HG02610 (cell line): ENCODE measurements around the gene ARMC8.
"Not testable (repeated sequence)": the region's sequence is repeated elsewhere in the genome, so short reads cannot be mapped to it uniquely, and the experiment has no call there.

Source experiments
- ATAC-seq: cut with Tn5 transposase; IDR thresholded peaks from one replicate; pipeline ENCODE4 v1.9.1; 2021; ENCODE audit warnings: mild to moderate bottlenecking, moderate library complexity; ENCODE audit not compliant: unreplicated experiment

ARMC8 gene

DNA sequence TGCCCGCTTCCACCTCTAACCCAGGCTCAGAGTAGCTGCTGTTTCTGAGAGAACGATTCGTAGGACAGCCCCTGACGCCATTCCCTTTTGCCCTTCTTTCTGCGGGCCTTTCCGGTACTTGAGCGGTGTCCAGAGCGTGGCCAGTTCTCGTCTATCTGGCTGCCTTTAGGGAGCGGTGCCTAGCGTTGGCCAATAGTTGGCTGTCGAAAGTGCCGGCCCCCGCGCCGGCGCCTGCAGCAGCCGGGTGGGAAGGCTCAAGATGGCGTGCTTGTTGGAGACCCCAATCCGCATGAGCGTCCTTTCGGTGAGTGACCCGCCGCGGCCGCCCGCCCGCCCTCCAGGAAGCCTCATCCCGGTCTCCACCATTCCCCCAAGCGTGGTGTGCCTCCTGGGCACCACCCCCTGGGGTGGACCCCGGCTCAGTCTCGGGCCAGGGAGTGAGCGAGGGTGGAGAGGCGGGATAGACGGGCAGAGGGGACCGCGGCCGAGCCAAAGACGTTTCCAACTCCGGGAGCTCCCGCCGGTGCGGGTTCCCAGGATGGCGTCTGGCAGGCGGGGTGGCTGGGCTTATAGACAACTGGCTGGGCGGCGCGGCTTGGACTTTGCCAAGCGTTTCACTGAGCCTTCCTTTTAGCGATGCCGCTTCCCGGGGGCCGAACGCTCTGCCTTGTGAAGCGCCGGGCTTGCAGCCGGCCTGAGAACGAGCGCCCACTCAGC is at the start of gene ARMC8:
TSS of gene ARMC8 (plus strand) at position 6 of the 717 bp plus-strand sequence. CDS start at position 260, 254 bp downstream.
- peak; percentile 45 for ATAC-seq

DNA sequence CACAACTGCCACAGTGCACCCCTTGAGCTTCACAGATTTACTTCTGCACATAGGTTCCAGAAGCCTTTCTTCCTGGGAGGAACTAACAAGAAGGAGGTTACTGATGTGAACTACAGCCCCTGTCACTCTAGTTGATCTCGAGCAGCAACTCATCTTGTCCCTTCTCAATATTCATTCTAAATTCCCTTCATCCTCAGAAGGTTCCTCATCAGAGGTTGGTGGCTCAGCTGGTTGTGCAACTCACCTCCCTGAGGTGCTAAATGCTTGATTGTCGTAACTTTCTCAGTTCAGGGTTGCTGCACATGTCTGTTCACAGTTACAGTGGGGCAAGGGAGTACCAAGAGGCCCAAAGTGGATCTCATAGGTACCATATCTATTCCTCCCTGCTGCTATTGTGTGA is 49.2 kb upstream of the ARMC8 start:
- ATAC-seq: no peak

- ATAC-seq: no peak
Measured at GRCh38 chr3:138139691-138140090, 47.4 kb upstream of the ARMC8 start.

DNA sequence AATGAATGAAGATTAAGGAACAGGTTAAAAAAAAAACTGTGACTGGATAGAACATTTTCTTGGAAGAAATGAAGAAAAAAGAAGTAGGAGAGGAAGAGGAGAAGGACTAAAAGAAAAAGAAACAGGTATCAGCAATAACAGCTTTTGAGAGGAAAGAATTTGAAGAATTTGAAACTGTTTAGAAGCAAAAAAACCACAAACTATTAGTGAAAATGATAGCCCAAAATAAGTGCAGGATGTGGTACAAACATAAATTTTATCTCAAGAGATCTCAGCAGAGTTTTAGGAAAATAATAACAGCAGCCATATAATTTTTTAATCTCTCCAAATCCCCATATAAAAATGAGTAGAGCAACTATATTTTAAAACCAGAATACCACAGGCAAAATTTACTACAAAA is 46.2 kb upstream of the ARMC8 start:
- ATAC-seq: no peak

DNA sequence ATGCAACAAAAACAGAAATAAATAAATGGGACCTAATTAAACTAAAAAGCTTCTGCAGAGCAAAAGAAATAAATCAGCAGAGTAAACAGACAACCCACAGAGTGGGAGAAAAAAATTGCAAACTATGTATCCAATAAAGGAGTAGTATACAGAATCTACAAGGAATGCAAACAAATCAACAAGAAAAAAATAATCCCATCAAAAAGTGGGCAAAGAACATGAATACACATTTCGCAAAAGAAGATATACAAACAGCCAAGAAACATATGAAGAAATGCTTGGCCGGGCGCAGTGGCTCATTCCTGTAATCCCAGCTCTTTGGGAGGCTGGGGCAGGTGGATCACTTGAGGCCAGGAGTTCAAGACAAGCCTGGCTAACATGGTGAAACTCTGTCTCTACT is 44.9 kb upstream of the ARMC8 start:
- ATAC-seq: not testable (repeated sequence)

DNA sequence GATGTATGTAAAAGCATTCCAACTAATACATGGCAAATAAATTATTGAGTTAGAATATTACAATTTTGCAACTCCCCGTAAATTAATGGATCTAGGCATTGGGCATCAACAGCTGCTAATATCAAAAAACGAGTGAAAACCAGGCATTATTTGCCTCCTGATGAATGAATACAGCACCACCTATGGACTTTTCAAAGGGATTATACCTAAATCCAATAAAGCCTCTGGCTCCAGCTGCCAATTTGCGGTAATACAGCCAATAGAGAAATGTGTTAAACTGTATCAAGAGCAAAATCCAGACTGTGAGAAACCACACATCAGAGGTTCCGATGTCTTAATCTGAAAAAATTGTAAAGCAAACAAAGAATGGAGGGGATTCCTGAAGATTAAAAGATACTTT is 38.6 kb upstream of the ARMC8 start:
- ATAC-seq: no peak

DNA sequence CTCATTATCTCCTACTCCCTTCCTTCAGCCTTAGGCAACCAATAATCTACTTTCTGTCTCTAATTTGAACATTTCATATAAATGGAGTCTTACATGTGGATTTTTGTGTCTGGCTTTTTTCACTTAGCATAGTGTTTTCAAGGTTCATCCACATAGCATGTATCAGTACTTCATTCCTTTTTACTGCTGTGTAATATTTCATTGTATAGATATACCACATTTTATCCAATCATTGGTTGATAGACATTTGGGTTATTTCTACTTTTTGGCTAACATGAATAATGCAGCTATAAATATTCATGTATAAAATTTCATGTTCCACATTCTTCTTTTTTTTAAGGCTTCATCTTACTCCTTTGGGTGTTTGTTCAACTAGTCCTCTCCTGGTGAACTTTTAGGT is 32.6 kb upstream of the ARMC8 start:
- ATAC-seq: no peak

GRCh38 chr3:138157743-138158142 is 29.4 kb upstream of the ARMC8 start:
- ATAC-seq: no peak

DNA sequence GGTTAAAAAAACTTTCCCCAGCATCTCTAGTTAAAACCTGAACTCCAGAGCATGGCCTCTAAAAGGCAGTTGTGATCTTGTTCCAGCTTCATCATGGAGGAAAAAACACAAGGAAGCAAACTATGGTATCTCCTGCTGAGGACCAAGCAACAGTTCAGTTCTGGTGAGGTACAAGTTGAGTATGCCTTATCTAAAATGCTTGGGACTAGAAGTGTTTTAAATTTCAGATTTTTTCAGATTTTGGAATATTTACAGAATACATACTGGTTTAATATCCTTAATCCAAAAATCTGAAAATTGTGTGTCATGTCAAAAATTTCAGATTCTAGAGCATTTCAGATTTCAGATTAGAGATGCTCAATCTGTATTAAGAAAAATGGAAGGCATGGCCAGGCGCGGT is 22.0 kb upstream of the ARMC8 start:
- no peak for ATAC-seq

DNA sequence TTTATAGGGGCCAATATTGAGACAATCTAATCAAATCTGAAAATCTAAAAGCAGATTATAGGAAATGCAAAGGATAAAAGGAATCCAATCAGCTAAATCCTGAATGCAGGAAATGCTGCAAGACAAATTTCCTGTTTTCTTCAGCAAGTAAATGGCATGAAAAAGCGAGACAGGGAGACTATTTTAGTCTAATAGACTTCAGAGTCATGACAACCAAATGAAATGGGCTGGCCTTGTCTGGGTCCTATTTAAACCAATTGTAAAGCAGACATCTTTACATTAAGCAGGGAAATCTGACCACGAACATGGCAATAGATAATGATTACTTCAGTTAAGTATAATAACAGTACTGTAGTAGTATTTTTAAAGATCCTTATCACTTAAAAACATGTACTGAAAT is 14.5 kb upstream of the ARMC8 start:
- ATAC-seq: no peak

GRCh38 chr3:138173769-138174420 is 13.2 kb upstream of the ARMC8 start:
- ATAC-seq: no peak

DNA sequence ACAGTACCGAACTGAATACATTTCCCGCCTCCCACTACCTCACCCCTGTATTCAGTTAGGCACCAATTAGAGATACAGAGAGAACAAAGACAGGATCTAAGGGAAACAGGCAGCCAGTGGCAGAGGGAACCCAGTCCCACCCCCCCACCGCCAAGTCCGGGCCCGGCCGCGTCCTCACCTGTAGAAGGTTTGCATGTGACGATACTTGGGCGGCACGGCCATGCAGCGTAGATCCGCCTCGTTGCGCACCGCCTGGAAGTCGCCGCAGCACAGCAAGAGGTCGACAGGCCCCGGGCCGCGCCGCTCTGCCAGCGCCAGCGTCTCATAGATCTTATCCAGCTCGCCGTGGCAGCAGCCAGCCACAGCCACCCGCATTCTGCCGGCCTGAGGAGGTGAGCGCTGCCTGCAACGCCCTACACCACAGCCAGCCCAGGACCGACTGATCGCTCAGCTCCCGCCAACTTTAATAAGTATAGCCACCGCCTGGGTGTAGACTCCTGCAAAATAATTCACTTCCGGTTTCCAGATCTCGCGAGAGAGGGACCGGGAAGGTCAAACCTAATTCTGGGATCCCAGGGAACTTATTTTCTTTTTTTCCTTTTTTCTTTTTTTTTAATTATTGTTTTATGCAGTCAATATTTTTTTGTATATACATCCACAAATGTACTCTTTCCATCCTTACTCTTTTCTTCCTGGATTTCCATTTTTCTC is 12.5 kb upstream of the ARMC8 start, which contains the start of gene DBR1:
TSS of gene DBR1 (minus strand) at position 501 of the 711 bp plus-strand sequence. CDS start at position 375, 126 bp downstream.
- peak; percentile 92 for ATAC-seq

GRCh38 chr3:138180375-138181029 is 6.6 kb upstream of the ARMC8 start:
- ATAC-seq: peak; percentile 81

GRCh38 chr3:138184994-138185393 is 2.1 kb upstream of the ARMC8 start:
- ATAC-seq: no peak

DNA sequence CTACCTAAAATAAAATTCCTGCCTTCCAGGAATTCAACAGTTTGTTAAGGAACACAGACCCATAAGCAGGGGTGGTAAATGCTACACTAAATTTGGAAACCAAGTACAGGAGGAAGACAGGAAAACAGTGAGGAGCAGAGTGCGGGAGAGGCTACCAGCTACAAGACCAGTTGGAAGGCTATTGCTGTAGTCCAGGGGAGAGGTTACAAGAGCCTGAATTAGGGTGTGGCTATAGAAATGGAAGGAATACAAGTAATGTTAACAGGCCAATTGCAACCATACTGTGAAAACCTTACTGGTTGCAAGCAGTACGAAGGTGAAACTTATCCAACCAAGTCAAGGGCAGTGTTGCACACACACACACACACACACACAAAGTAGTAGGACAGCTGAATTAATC is 880 bp upstream of the ARMC8 start:
- no peak for ATAC-seq

DNA sequence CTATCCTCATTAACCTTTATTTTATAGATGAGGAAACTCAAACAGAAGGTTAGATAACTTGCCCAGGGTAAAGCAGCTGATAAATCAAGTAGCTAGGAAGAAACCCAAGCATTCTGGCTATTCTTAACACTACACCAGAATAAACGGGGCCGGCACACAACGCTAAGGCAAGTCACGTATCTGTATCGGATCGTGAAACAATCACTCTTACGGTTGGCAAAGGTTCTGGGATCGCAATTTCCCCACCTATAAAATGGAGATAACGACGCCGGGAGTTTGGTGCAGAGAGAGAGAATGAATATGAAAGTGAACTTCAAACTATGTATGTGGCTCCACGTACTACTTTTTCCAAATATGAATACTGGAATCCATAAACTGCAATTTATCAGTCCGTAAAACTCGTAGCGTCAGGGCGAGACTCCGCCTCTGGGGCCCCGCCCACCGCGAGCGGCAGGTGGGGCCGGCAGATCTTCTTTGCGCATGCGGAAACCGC is 252 bp upstream of the ARMC8 start:
- ATAC-seq: peak; percentile 91

DNA sequence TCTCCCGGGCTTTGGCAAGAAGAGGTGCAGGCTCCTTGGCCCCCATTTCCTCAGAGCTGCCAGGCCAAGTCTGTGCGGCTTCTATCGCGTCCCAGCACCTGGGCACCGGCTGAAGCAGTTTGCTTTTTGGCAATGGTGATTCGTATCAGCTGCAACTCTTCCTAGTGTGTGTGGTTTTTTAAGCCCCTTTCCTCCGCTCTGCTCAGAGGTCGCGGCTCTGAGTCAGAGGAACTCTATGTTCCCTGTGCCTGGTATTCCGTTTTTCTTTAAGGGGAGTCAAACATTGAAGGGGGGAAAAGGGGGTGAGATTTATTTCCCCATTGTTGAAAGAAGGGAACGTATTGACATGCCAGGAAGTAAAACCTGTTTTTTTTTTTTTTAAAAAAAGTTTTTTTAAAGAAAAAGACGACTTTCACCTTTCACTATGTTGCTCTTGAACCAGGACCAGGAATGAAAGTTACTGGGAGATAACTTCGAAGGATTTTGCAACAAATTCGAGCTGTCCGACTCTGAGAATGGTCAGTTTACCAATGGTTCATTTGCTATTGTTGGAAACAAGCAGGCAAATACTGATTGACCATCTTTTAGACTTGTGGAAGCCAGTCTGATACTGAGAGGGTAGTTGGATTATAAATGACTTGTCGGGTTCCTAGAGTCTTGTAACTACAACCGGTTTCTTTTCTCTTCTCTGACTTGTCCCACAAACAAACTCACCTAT is 1.1 kb downstream of the ARMC8 start:
- ATAC-seq: no peak

- ATAC-seq: no peak
Measured at GRCh38 chr3:138195481-138195880, 8.4 kb downstream of the ARMC8 start.

GRCh38 chr3:138196023-138196422 is 8.9 kb downstream of the ARMC8 start:
- no peak for ATAC-seq

DNA sequence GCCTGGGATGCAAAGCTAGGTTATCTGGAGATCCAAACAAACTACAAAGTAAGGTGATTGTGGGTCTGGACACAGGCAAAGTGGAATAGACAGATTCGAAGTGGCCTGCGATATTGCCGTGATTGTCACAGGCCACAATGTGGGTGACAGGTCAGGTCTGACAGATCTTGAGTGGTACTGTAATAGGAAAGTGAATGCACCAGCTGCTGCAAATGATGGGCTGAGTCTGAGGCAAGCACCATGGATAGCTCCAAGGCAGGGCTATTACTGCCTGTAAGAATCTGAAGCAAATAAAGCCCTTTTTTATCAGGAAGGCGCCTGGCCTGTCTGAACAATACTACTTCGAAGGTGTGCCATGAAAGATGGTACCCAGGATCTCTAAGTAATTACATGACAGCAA is 10.0 kb downstream of the ARMC8 start:
- ATAC-seq: no peak

DNA sequence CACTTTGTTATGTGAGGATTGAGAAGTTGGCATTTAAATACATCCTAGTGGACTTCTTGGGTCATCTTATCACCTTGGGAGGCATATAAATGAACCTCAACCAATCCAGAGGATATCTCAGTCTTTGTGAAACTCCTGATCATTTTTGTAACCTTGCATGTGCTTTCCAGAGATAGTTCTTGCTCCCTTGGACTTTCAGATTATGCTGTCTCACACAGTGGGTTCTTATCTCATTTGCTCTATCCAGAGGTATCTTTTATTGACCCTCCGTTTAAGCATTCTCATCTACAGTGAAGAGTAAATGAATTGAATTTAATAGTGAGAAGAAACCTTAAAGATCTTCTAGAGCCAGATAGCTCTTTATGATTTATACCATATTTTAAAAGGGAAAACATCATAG is 10.4 kb downstream of the ARMC8 start:
- ATAC-seq: no peak
